Thoracic aorta (tissue), 2 donors: Measurements from ENCODE around the gene SIRT4. TPM values are rescaled to one million over a fixed set of nuclear protein-coding genes. Genes with fewer than 3 reads are reported as not detected.

Experiments
- ATAC-seq: fragments of 150-250 bp; one replicate; pipeline ENCODE4 v1.8.0; 2017; ENCODE audit warnings: low read depth; ENCODE audit not compliant: insufficient number of reproducible peaks, low FRiP score
- DNase-seq: peaks from one replicate; pipeline ENCODE4 v3.0.0-alpha.2; 2020; ENCODE audit warnings: low spot score
- H3K27ac ChIP-seq, 2 donors: fragments of 200-600 bp; sonication (generic); 1 replicate in 1 of 2; 2 replicates in 1 of 2; pipeline ENCODE4 v1.5.1; 2016; ENCODE audit warnings: mild to moderate bottlenecking in 2 of 2, moderate library complexity in 2 of 2
- H3K27me3 ChIP-seq: fragments of 200-600 bp; sonication (generic); replicated peaks from 2 replicates; pipeline ENCODE4 v1.6.0; 2016; ENCODE audit warnings: mild to moderate bottlenecking; ENCODE audit not compliant: insufficient read depth
- H3K36me3 ChIP-seq: fragments of 200-600 bp; sonication (generic); one replicate; pipeline ENCODE4 v1.5.1; 2016
- H3K4me1 ChIP-seq, 2 donors: fragments of 200-600 bp; sonication (generic); 1 replicate in 1 of 2; 2 replicates in 1 of 2; pipeline versions ENCODE4 v1.5.1 to v1.6.0; 2016; ENCODE audit warnings: low read depth in 2 of 2, mild to moderate bottlenecking in 1 of 2; ENCODE audit not compliant: control insufficient read depth in 1 of 2
- H3K4me3 ChIP-seq: fragments of 200-600 bp; sonication (generic); 2 replicates; pipeline ENCODE4 v1.5.1; 2016; ENCODE audit warnings: mild to moderate bottlenecking
- H3K9me3 ChIP-seq: fragments of 200-600 bp; sonication (generic); 2 replicates; pipeline ENCODE4 v1.5.1; 2016
- total RNA-seq, 2 donors: library from RNA; depleted of rRNA; stranded (reverse); fragments of >200 nt; gene quantifications; one replicate each; pipeline versions ENCODE4 v1.1.0 to v1.2.3, GENCODE V29; 2016
- TF ChIP-seq, protein P1 (sequence below): fragments of 200-600 bp; sonication (generic); IDR thresholded peaks from one replicate; pipeline ENCODE4 v1.5.1; 2019; ENCODE audit warnings: antibody characterized with exemption

Gene SIRT4
- total RNA-seq, 2 donors from 2014 or later, result 0.56 to 8.8 TPM

DNA sequence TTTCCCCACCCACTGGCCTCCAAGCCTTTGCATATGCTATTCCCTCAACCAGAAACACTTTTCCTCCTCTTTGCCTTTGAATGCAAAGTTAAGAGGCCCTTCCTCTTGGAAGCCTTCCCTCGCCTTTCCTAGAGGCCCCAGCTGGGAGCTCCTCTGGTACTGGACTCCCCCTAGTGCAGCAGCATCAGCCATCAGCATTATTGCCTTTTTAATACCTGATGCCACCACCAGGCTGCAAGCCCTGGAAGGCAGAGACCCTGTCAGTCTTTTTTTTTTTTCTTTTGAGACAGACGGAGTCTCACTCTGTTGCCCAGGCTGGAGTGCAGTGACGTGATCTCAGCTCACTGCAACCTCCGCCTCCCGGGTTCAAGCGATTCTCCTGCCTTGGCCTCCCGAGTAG is 44.6 kb downstream of the SIRT4 start:
- TF ChIP-seq, protein P1, sequence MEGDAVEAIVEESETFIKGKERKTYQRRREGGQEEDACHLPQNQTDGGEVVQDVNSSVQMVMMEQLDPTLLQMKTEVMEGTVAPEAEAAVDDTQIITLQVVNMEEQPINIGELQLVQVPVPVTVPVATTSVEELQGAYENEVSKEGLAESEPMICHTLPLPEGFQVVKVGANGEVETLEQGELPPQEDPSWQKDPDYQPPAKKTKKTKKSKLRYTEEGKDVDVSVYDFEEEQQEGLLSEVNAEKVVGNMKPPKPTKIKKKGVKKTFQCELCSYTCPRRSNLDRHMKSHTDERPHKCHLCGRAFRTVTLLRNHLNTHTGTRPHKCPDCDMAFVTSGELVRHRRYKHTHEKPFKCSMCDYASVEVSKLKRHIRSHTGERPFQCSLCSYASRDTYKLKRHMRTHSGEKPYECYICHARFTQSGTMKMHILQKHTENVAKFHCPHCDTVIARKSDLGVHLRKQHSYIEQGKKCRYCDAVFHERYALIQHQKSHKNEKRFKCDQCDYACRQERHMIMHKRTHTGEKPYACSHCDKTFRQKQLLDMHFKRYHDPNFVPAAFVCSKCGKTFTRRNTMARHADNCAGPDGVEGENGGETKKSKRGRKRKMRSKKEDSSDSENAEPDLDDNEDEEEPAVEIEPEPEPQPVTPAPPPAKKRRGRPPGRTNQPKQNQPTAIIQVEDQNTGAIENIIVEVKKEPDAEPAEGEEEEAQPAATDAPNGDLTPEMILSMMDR, result no peak
- DNase-seq (no peak), ATAC-seq (no peak)
- Histone ChIP-seq H3K27ac (no peak overlapping the region), H3K9me3 (no peaks in the 10 kb centered on the region), H3K4me1 (peaks cover 7 to 13% of the 10 kb centered on the region in 2 donors), H3K4me3 (no peak overlapping the region), H3K36me3 (no peaks in the 10 kb centered on the region), H3K27me3 (no peaks in the 10 kb centered on the region)

DNA sequence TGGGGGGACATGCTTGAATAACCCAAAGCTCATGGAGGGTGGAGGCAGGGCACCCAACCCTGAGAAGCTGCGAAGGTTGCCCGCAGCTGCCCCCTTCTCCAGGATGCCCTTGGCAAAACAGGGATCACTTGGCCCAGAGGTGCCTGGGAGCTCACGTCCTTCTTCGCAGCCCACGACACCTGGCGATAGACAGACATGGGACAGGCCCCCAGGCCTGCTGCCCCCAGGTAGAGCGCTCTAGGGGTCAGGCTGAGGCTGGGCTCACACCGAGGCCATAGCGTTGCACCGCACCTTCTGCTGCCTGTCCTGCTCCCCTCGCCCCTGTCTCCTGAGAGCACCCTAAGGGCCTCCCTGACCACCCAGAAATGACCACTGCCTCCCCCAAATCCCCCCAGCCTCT is 45.6 kb downstream of the SIRT4 start:
- Histone ChIP-seq H3K36me3 (no peaks in the 10 kb centered on the region), H3K4me1 (peaks cover 7 to 13% of the 10 kb centered on the region in 2 donors), H3K27me3 (no peaks in the 10 kb centered on the region), H3K4me3 (no peak overlapping the region), H3K9me3 (no peaks in the 10 kb centered on the region), H3K27ac (no peak overlapping the region)
- TF ChIP-seq, protein P1, result no peak
- DNase-seq, result no peak
- no peak for ATAC-seq

DNA sequence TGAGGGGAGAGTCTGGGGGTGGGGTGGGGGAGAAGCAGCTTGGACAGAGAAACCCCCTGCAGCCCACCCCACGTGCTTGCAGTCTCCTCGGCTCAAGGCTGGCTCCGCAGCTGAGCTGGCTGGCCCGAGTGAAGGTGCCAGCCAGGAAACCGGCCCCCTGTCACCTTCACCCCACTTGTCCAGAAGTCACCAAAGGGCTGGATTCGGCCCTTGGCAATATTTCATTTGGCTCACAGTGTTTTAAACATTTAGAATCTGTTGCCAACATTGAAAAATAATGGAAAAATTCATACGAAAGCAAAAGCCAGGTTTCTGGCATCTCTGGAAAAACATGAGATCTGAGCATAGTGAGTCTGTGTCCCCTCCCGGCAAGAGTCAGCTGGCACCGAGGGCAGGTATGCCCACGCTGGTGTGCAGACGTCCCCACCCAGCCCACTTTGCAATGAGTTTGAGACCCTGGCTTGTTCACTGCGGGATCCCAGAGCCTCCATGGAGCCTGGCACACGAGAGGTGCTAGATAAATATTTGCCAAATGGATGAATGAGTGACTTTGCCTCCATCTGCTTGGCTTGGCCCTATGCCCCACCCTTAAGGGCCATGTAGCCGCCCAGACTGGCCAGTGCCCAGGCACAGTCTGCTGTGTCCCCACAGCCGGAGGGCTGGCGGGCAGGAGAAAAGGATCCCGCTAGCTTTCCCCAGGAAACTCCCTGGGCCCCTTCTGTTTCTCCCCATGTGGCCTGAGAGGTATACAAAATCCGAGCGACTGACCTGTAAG is 48.6 kb downstream of the SIRT4 start:
- peak overlapping the region; percentile 69 for H3K4me3 ChIP-seq
- ATAC-seq (peak; percentile 76), DNase-seq (no peak)
- H3K4me1 ChIP-seq, result peaks cover 7 to 13% of the 10 kb centered on the region in 2 donors
- no peaks in the 10 kb centered on the region for H3K27me3 ChIP-seq
- no peaks in the 10 kb centered on the region for H3K36me3 ChIP-seq
- H3K27ac ChIP-seq, result peak overlapping the region in 1 of 2 donors; percentile 24
- H3K9me3 ChIP-seq, result no peaks in the 10 kb centered on the region
- TF ChIP-seq, protein P1, result no peak

DNA sequence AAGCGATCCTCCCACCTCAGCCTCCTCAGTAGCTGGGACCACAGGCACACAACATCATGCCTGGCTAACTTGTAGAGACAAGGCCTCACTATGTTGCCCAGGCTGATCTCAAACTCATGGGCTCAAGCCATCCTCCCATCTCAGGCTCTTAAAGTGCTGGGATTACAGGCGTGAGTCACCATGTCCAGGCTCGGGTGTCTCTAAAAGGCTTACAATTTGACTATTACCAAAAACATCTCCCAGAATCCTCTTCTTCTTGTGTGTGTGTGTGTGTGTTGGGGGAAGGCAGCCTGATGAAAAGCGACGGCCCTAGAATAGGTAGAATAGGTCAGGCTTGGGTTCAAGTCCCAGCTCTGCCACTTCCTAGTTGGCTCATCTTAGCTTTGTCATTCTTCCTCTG is 50.0 kb downstream of the SIRT4 start:
- TF ChIP-seq, protein P1, result no peak
- DNase-seq (no peak), ATAC-seq (no peak)
- Histone ChIP-seq H3K9me3 (no peaks in the 10 kb centered on the region), H3K27ac (no peak overlapping the region), H3K4me3 (no peak overlapping the region), H3K4me1 (peaks cover 7 to 13% of the 10 kb centered on the region in 2 donors), H3K36me3 (no peaks in the 10 kb centered on the region), H3K27me3 (no peaks in the 10 kb centered on the region)

DNA sequence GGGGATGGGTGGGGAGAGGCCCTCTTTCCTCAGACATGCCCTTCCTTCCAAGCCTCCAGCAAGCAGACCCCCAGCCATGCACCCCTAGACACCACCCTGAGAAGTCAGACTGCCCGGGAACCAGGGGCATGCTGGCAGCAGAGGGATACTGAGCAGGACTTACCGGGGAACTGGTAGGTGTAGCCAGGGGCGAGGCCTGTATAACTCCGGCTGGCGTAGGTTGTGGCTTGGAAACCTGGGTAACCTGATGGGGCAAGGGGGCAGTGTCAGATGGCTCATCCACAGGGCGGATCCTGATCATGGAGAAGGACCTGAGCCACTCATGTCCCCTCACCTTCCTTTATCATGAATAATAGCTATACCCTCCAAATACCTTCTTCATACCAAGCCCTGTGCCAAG is 51.0 kb downstream of the SIRT4 start:
- H3K4me1 ChIP-seq, result peaks cover 7 to 13% of the 10 kb centered on the region in 2 donors
- H3K27me3 ChIP-seq, result no peaks in the 10 kb centered on the region
- ATAC-seq, result no peak
- TF ChIP-seq, protein P1, result no peak
- DNase-seq, result no peak
- no peaks in the 10 kb centered on the region for H3K36me3 ChIP-seq
- H3K4me3 ChIP-seq, result no peak overlapping the region
- no peaks in the 10 kb centered on the region for H3K9me3 ChIP-seq
- H3K27ac ChIP-seq, result no peak overlapping the region
